Breast epithelium (tissue), 3 donors: ENCODE data around the gene EGFLAM.

Experiments used
- CTCF ChIP-seq, 3 donors: fragments of 450-650 bp; IDR thresholded peaks; one replicate each; pipeline ENCODE4 v1.5.1; 2016 to 2017; ENCODE audit warnings: antibody characterized with exemption in 3 of 3, mild to moderate bottlenecking in 3 of 3, moderate library complexity in 3 of 3
- POLR2A ChIP-seq: fragments of 450-650 bp; IDR thresholded peaks from one replicate; pipeline ENCODE4 v1.6.1; 2016; ENCODE audit warnings: antibody characterized with exemption, mild to moderate bottlenecking, moderate library complexity
- POLR2AphosphoS5 ChIP-seq, 3 donors: sonication (generic); formaldehyde crosslinking; IDR thresholded peaks; one replicate each; pipeline ENCODE4 v1.6.1; 2017; ENCODE audit warnings: antibody characterized with exemption in 3 of 3

DNA sequence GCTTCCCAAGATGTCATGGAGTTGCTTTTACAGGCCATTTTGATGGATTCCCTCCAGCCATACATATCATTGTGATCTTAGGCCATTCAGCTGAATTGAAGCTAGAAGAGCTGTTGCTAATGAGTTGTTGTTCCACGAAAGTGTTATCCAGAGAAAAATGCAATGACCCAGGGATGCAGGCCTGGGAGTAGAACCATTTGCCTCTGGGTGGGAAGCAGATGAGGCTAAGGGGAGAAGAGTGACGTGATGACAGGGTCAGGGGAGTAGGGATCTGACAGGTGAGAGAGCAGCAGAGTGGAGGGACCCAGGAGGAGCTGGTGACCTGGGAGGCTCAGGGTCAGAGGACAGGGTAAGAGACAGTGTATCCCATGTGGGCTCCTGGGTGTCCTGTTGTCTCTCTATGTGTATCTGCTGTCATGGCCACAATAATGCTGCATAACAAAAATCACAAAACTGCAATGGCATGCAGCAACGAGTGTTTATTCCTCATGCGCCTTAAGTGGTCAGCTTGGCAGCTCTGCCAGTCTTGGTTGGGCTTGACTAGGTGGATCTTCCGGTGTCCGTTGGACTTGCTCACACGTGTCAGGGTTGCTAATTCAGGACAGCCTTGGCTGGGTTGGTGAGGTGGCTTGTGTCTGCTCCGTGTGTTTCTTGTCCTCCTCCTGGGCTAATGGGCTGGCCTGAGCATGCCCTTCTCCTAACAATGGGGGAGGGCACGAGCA is 207.5 kb downstream of the EGFLAM start:
- TF ChIP-seq POLR2AphosphoS5 (IDR thresholded peaks at IDR 0.05) (no peak), CTCF (IDR thresholded peaks at IDR 0.05) (no peak), POLR2A (no peak)
